Fibroblast of the aortic adventitia (primary cell): ENCODE results near the gene RAB8B. TPM values are rescaled to one million over a fixed set of nuclear protein-coding genes. Genes with fewer than 3 reads are reported as not detected.

ENCODE experiments used
- DNase-seq: peaks from one replicate; pipeline ENCODE4 v3.0.0-alpha.2; 2010; ENCODE audit warnings: low read depth
- H3K4me3 ChIP-seq: 2 replicates; pipeline ENCODE4 v1.5.1; 2011; ENCODE audit warnings: low read depth, mild to moderate bottlenecking, control low read depth, low read length, moderate library complexity
- CTCF ChIP-seq: IDR thresholded peaks from 2 replicates; pipeline ENCODE4 v1.5.1; 2011; ENCODE audit warnings: mild to moderate bottlenecking, low read length, control low read depth, inconsistent platforms; ENCODE audit not compliant: insufficient read depth
- total RNA-seq: library from RNA; depleted of rRNA; stranded (reverse); fragments of >200 nt; gene quantifications from 2 replicates; pipeline ENCODE4 v1.2.3, GENCODE V29; 2012; ENCODE audit warnings: low replicate concordance

RAB8B gene
- total RNA-seq, 1 donor, result 84.1 TPM

GRCh38 chr15:63258658-63259057 is 69.3 kb downstream of the RAB8B start:
- TF ChIP-seq CTCF, result no peak
- no peak for DNase-seq
- no peak overlapping the region for H3K4me3 ChIP-seq

- no peak for DNase-seq
- H3K4me3 ChIP-seq, result no peak overlapping the region
- TF ChIP-seq CTCF, result no peak
Measured at GRCh38 chr15:63260791-63261190, 71.4 kb downstream of the RAB8B start.

GRCh38 chr15:63261311-63261710 is 71.9 kb downstream of the RAB8B start:
- no peak for DNase-seq

GRCh38 chr15:63263519-63263918 is 74.1 kb downstream of the RAB8B start:
- TF ChIP-seq CTCF, result no peak
- no peak for DNase-seq
- H3K4me3 ChIP-seq, result no peak overlapping the region

More at GRCh38 chr15:63261311-63261710, 71.9 kb downstream of the RAB8B start:
- no peak for TF ChIP-seq CTCF
- H3K4me3 ChIP-seq, result no peak overlapping the region

GRCh38 chr15:63264688-63265293 is 75.4 kb downstream of the RAB8B start:
- no peak for TF ChIP-seq CTCF
- no peak overlapping the region for H3K4me3 ChIP-seq
- DNase-seq, result peak; percentile 87

GRCh38 chr15:63274427-63274826 is 85.0 kb downstream of the RAB8B start:
- no peak for TF ChIP-seq CTCF
- DNase-seq, result no peak
- no peak overlapping the region for H3K4me3 ChIP-seq
